Karpas-422 (cell line): ENCODE data around the gene SOX15. TPM values are rescaled to one million over a fixed set of nuclear protein-coding genes. Genes with fewer than 3 reads are reported as not detected.

ENCODE experiments used
- DNase-seq: peaks from one replicate; pipeline ENCODE4 v3.0.0-alpha.2; 2015
- H2AFZ ChIP-seq: fragments of 200-600 bp; sonication (generic); 2 replicates; pipeline ENCODE4 v1.6.1; 2014; ENCODE audit warnings: antibody characterized with exemption, low read length, mixed read lengths
- H3K27ac ChIP-seq: fragments of 200-600 bp; sonication (generic); 2 replicates; pipeline ENCODE4 v1.5.1; 2014; ENCODE audit warnings: mild to moderate bottlenecking, low read length, moderate library complexity
- H3K27me3 ChIP-seq: fragments of 200-600 bp; sonication (generic); 2 replicates; pipeline ENCODE4 v1.6.1; 2014; ENCODE audit warnings: low read length, mixed read lengths
- H3K36me3 ChIP-seq: fragments of 200-600 bp; sonication (generic); 2 replicates; pipeline ENCODE4 v1.6.1; 2014; ENCODE audit warnings: low read length, mixed read lengths; ENCODE audit not compliant: insufficient read depth
- H3K4me1 ChIP-seq: fragments of 200-600 bp; sonication (generic); 2 replicates; pipeline ENCODE4 v1.6.1; 2014; ENCODE audit warnings: mild to moderate bottlenecking, low read length, mixed read lengths
- H3K4me2 ChIP-seq: fragments of 200-600 bp; sonication (generic); 2 replicates; pipeline ENCODE4 v1.6.1; 2014; ENCODE audit warnings: low read length, low read depth, mild to moderate bottlenecking; ENCODE audit not compliant: poor library complexity, severe bottlenecking
- H3K4me3 ChIP-seq: fragments of 200-600 bp; sonication (generic); 2 replicates; pipeline ENCODE4 v1.5.1; 2014; ENCODE audit warnings: mild to moderate bottlenecking, antibody characterized with exemption, low read length, mixed read lengths
- H3K79me2 ChIP-seq: fragments of 200-600 bp; sonication (generic); 2 replicates; pipeline ENCODE4 v1.6.1; 2014; ENCODE audit warnings: mild to moderate bottlenecking, low read length, mixed read lengths
- H3K9ac ChIP-seq: fragments of 200-600 bp; sonication (generic); 2 replicates; pipeline ENCODE4 v1.6.0; 2014; ENCODE audit warnings: low read length
- H3K9me2 ChIP-seq: fragments of 200-600 bp; sonication (generic), shearing (Covaris generic); replicated peaks from 2 replicates; pipeline ENCODE4 v1.6.0; 2014; ENCODE audit warnings: mild to moderate bottlenecking, low read length, moderate library complexity; ENCODE audit not compliant: insufficient read depth
- H3K9me3 ChIP-seq: fragments of 300-700, 200-600 bp; sonication (generic); 2 replicates; pipeline ENCODE4 v1.6.1; 2014; ENCODE audit warnings: low read length, mixed read lengths
- H4K20me1 ChIP-seq: fragments of 200-600 bp; sonication (generic); 2 replicates; pipeline ENCODE4 v1.6.1; 2014; ENCODE audit warnings: mild to moderate bottlenecking, antibody characterized with exemption, low read length, low read depth; ENCODE audit not compliant: insufficient read depth
- total RNA-seq: library from RNA; depleted of rRNA; stranded (reverse); fragments of >200 nt; shearing (Covaris generic); gene quantifications from 2 replicates; pipeline ENCODE4 v1.2.3, GENCODE V29; 2014; ENCODE audit warnings: low replicate concordance

The SOX15 gene
- total RNA-seq, 1 experiment from 2014 or later, result 1.6 TPM

DNA sequence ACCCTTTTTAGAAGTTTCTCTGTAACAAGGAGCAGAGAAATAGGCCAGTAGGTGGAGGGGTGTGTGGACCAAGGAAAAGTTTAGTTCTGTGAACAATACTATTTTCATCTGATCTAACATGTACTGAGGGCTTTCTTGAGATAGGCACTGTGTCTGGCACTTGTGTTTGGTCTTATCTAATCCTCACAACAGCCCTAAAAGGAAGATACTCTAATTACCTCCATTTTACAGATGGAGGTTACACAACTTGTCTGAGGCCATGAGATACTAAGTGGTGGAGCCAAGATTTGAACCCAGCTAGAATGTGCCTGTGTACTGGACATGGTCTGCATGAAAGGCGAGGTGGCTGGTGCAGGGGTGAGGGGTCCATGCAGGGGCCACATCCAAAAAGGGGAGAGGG is 36.5 kb downstream of the SOX15 start:
- Histone ChIP-seq H4K20me1 (no peaks in the 10 kb centered on the region), H2AFZ (no peak overlapping the region), H3K4me1 (peaks cover 6% of the 10 kb centered on the region), H3K9ac (no peak overlapping the region), H3K27ac (no peak overlapping the region), H3K9me3 (no peaks in the 10 kb centered on the region), H3K4me3 (no peak overlapping the region), H3K36me3 (no peaks in the 10 kb centered on the region), H3K79me2 (no peaks in the 10 kb centered on the region), H3K9me2 (no peaks in the 10 kb centered on the region), H3K4me2 (no peak overlapping the region), H3K27me3 (no peaks in the 10 kb centered on the region)
- DNase-seq, result no peak

GRCh38 chr17:7552621-7553051 is 37.3 kb downstream of the SOX15 start:
- no peak for DNase-seq
- Histone ChIP-seq H3K9ac (no peak overlapping the region), H3K4me2 (no peak overlapping the region), H2AFZ (no peak overlapping the region), H3K4me1 (no peaks in the 10 kb centered on the region), H3K79me2 (no peaks in the 10 kb centered on the region), H3K9me2 (no peaks in the 10 kb centered on the region), H3K27ac (no peak overlapping the region), H3K36me3 (no peaks in the 10 kb centered on the region), H4K20me1 (no peaks in the 10 kb centered on the region), H3K27me3 (no peaks in the 10 kb centered on the region), H3K9me3 (no peaks in the 10 kb centered on the region), H3K4me3 (no peak overlapping the region)

DNA sequence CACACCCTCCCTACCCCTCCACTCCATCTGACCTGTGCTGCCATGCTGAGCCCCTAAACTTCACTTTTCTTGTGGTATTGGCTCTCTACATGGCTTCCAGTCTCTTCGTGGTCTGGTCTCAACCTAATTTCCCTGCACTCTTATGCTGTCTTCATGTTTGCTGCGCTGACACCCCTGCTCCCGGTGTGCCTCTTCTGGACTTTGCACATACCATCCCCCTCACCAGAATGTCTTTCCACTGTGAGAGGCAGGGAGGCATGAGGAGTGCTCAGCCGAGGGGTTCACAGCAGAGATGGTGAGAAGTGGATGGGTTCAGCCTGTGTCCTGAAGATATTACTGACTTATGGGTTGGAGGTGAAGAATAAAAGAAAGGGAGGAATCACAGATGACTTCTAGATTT is 38.5 kb downstream of the SOX15 start:
- H2AFZ ChIP-seq, result no peak overlapping the region
- H3K79me2 ChIP-seq, result no peaks in the 10 kb centered on the region
- H3K4me1 ChIP-seq, result no peaks in the 10 kb centered on the region
- H3K4me3 ChIP-seq, result no peak overlapping the region
- H3K9me2 ChIP-seq, result no peaks in the 10 kb centered on the region
- H3K9ac ChIP-seq, result no peak overlapping the region
- no peaks in the 10 kb centered on the region for H3K9me3 ChIP-seq
- no peaks in the 10 kb centered on the region for H4K20me1 ChIP-seq
- no peak for DNase-seq
- H3K27ac ChIP-seq, result no peak overlapping the region
- no peak overlapping the region for H3K4me2 ChIP-seq
- H3K27me3 ChIP-seq, result no peaks in the 10 kb centered on the region
- H3K36me3 ChIP-seq, result no peaks in the 10 kb centered on the region

- Histone ChIP-seq H3K79me2 (no peaks in the 10 kb centered on the region), H2AFZ (no peak overlapping the region), H3K4me2 (no peak overlapping the region), H3K36me3 (no peaks in the 10 kb centered on the region), H3K9me3 (no peaks in the 10 kb centered on the region), H3K4me3 (no peak overlapping the region), H3K4me1 (no peaks in the 10 kb centered on the region), H3K9me2 (no peaks in the 10 kb centered on the region), H3K27me3 (no peaks in the 10 kb centered on the region), H3K27ac (no peak overlapping the region), H3K9ac (no peak overlapping the region), H4K20me1 (no peaks in the 10 kb centered on the region)
- DNase-seq, result no peak
Observed at GRCh38 chr17:7550344-7550743, 39.5 kb downstream of the SOX15 start.

- H3K4me1 ChIP-seq, result no peaks in the 10 kb centered on the region
- no peaks in the 10 kb centered on the region for H4K20me1 ChIP-seq
- no peaks in the 10 kb centered on the region for H3K9me2 ChIP-seq
- H3K9me3 ChIP-seq, result no peaks in the 10 kb centered on the region
- H3K4me3 ChIP-seq, result no peak overlapping the region
- H3K9ac ChIP-seq, result no peak overlapping the region
- H3K27me3 ChIP-seq, result no peaks in the 10 kb centered on the region
- no peaks in the 10 kb centered on the region for H3K79me2 ChIP-seq
- H2AFZ ChIP-seq, result no peak overlapping the region
- no peak overlapping the region for H3K4me2 ChIP-seq
- no peak overlapping the region for H3K27ac ChIP-seq
- H3K36me3 ChIP-seq, result no peaks in the 10 kb centered on the region
- DNase-seq, result no peak
Observed at GRCh38 chr17:7549401-7550055, 40.4 kb downstream of the SOX15 start.

GRCh38 chr17:7548585-7549400 is 41.1 kb downstream of the SOX15 start, which contains the start of gene TNFSF12:
TNFSF12 (plus strand) TSS chr17:7549058; CDS start chr17:7549154, 96 bp downstream.
- no peaks in the 10 kb centered on the region for H3K27me3 ChIP-seq
- no peaks in the 10 kb centered on the region for H3K9me3 ChIP-seq
- no peak within 1 kb of the TSS for H3K4me3 ChIP-seq
- H3K4me1 ChIP-seq, result no peaks in the 10 kb centered on the region
- no peak within 1 kb of the TSS for H3K4me2 ChIP-seq
- H3K9ac ChIP-seq, result no peak within 1 kb of the TSS
- H3K79me2 ChIP-seq, result no peaks in the 10 kb centered on the region
- no peaks in the 10 kb centered on the region for H4K20me1 ChIP-seq
- no peak for DNase-seq
- H2AFZ ChIP-seq, result no peak within 1 kb of the TSS
- no peaks in the 10 kb centered on the region for H3K36me3 ChIP-seq
- H3K27ac ChIP-seq, result no peak within 1 kb of the TSS
- no peaks in the 10 kb centered on the region for H3K9me2 ChIP-seq

DNA sequence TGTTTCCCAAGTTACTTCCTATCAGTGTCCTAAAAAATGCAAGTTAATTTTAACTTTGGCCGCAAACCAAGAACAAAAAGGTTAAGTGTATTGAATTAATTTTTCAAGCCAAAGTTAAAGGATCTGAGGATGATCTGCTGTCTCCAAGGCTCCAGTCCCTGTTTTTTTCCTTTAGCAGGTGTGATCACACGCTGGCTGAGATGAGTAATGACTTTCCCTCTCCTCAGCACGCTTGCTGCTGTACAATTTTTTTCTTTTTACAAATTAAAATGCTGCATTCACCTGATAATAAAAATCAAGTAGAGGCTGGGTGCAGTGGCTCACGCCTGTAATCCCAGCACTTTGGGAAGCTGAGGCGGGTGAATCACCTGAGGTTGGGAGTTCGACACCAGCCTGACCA is 45.0 kb downstream of the SOX15 start:
- H3K9me2 ChIP-seq, result no peaks in the 10 kb centered on the region
- H3K27me3 ChIP-seq, result no peaks in the 10 kb centered on the region
- H3K4me2 ChIP-seq, result no peak overlapping the region
- no peaks in the 10 kb centered on the region for H3K4me1 ChIP-seq
- H3K36me3 ChIP-seq, result no peaks in the 10 kb centered on the region
- no peak overlapping the region for H3K9ac ChIP-seq
- H2AFZ ChIP-seq, result no peak overlapping the region
- no peaks in the 10 kb centered on the region for H3K9me3 ChIP-seq
- no peak for DNase-seq
- H3K27ac ChIP-seq, result no peak overlapping the region
- no peak overlapping the region for H3K4me3 ChIP-seq
- H3K79me2 ChIP-seq, result no peaks in the 10 kb centered on the region
- H4K20me1 ChIP-seq, result no peaks in the 10 kb centered on the region

GRCh38 chr17:7541074-7541621 is 48.7 kb downstream of the SOX15 start:
- H3K27me3 ChIP-seq, result no peaks in the 10 kb centered on the region; the same call in 1 of the 2 replicates
- H3K79me2 ChIP-seq, result no peaks in the 10 kb centered on the region
- H3K4me2 ChIP-seq, result no peak overlapping the region
- no peak overlapping the region for H3K4me3 ChIP-seq
- no peaks in the 10 kb centered on the region for H3K9me2 ChIP-seq
- H3K4me1 ChIP-seq, result no peaks in the 10 kb centered on the region
- no peak for DNase-seq
- peaks cover 6% of the 10 kb centered on the region; the same call in 1 of the 2 replicates for H3K9me3 ChIP-seq
- H2AFZ ChIP-seq, result no peak overlapping the region
- no peak overlapping the region for H3K27ac ChIP-seq
- H4K20me1 ChIP-seq, result no peaks in the 10 kb centered on the region
- no peak overlapping the region for H3K9ac ChIP-seq
- no peaks in the 10 kb centered on the region; the same call in 1 of the 2 replicates for H3K36me3 ChIP-seq
